GM23248 (cell line): ENCODE results near the gene IPO9.

Experiments used
- EZH2 ChIP-seq: fragments of 200-600 bp; sonication (generic); IDR thresholded peaks from 2 replicates; pipeline ENCODE4 v1.6.1; 2018; ENCODE audit warnings: antibody characterized with exemption, mild to moderate bottlenecking; ENCODE audit not compliant: insufficient read depth, poor library complexity, severe bottlenecking
- EZH2phosphoT487 ChIP-seq: fragments of 200-600 bp; sonication (generic); IDR thresholded peaks from 2 replicates; pipeline ENCODE4 v1.6.1; 2018; ENCODE audit warnings: antibody characterized with exemption, moderate library complexity, mild to moderate bottlenecking, low read depth; ENCODE audit not compliant: insufficient read depth

DNA sequence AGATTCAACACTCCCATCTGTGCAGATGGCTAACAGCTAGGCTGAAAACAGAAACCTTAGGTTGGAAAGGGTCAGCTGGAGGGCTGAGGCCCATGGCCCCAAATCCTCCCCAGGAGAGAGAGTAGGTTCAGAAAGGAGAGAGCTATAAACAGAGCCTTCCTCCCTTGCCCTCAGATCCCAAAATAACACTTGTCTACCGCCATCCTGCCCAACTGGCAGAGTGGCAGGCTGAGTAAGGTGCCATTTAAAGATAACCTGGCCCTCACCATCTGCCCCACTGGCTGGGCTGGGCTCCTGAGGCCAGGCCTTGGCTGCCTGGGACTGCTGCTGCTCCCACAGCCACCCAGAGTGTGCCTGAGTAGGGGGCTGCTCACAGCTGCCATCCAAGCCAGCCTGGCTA, 55.5 kb downstream of the IPO9 start:
- TF ChIP-seq EZH2 (no peak), EZH2phosphoT487 (no peak)
